Esophagus (tissue), 2 donors: ENCODE results near the gene SPATA18. TPM values are rescaled to one million over a fixed set of nuclear protein-coding genes. Genes with fewer than 3 reads are reported as not detected.
"Not testable (repeated sequence)": the region's sequence is repeated elsewhere in the genome, so short reads cannot be mapped to it uniquely, and the experiment has no call there.

Experiments
- H3K27ac ChIP-seq, 2 donors: one replicate each; pipeline ENCODE4 v1.5.1; 2013; ENCODE audit warnings: low read depth in 2 of 2, mild to moderate bottlenecking in 2 of 2, inconsistent platforms in 1 of 2, low read length in 1 of 2, moderate library complexity in 1 of 2
- H3K27me3 ChIP-seq, 2 donors: one replicate each; pipeline ENCODE4 v1.6.1; 2013; ENCODE audit warnings: low read length in 2 of 2, control low read depth in 1 of 2, mild to moderate bottlenecking in 1 of 2; ENCODE audit not compliant: insufficient read depth in 2 of 2, control insufficient read depth in 1 of 2
- H3K36me3 ChIP-seq, 2 donors: one replicate each; pipeline ENCODE4 v1.6.1; 2013; ENCODE audit warnings: low read length in 1 of 2; ENCODE audit not compliant: control insufficient read depth in 2 of 2, insufficient read depth in 2 of 2
- H3K4me1 ChIP-seq, 2 donors: one replicate each; pipeline ENCODE4 v1.6.1; 2013; ENCODE audit warnings: low read length in 1 of 2; ENCODE audit not compliant: control insufficient read depth in 2 of 2, insufficient read depth in 2 of 2
- H3K4me3 ChIP-seq, 2 donors: one replicate each; pipeline ENCODE4 v1.5.1; 2013; ENCODE audit warnings: low read length in 2 of 2, mild to moderate bottlenecking in 2 of 2, low read depth in 1 of 2, moderate library complexity in 1 of 2
- H3K9me3 ChIP-seq, 2 donors: one replicate each; pipeline ENCODE4 v1.6.1; 2013; ENCODE audit warnings: mild to moderate bottlenecking in 2 of 2, low read depth in 1 of 2, low read length in 1 of 2, moderate library complexity in 1 of 2; ENCODE audit not compliant: control insufficient read depth in 2 of 2, insufficient read depth in 1 of 2
- WGBS, 2 donors: extraction: QIAGEN DNeasy Blood & Tissue Kit; methylation state at CpG; one replicate each; pipeline ENCODE4 v1.1.7; 2013; 5-methylcytosine and 5-hydroxymethylcytosine counted together
- polyA plus RNA-seq, 2 donors: library from polyadenylated mRNA; stranded (reverse); fragments of 200-250 nt; gene quantifications; one replicate each; pipeline ENCODE4 v1.2.3, GENCODE V29; 2013
- donor health status: healthy with polysubstance abuse.
- donor health status: Bipolar disorder and iron deficiency.

Gene SPATA18
- polyA plus RNA-seq, 2 donors = 2.5 to 3.2 TPM

GRCh38 chr4:52111995-52112394 is 60.9 kb downstream of the SPATA18 start:
- Histone ChIP-seq H3K4me1 (no peaks in the 10 kb centered on the region), H3K9me3 (no peaks in the 10 kb centered on the region), H3K36me3 (no peaks in the 10 kb centered on the region), H3K27me3 (no peaks in the 10 kb centered on the region), H3K27ac (no peak overlapping the region), H3K4me3 (no peak overlapping the region)
- 58 to 63% methylated on average over 1 of the region's 1 CpG for WGBS, 2 donors

GRCh38 chr4:52112411-52112810 is 61.3 kb downstream of the SPATA18 start:
- Histone ChIP-seq H3K4me1 (no peaks in the 10 kb centered on the region), H3K27me3 (no peaks in the 10 kb centered on the region), H3K4me3 (no peak overlapping the region), H3K27ac (no peak overlapping the region), H3K9me3 (no peaks in the 10 kb centered on the region), H3K36me3 (no peaks in the 10 kb centered on the region)
- WGBS, 2 donors = 67 to 74% methylated on average over 1 of the region's 1 CpG

- no peak overlapping the region for H3K4me3 ChIP-seq
- no peaks in the 10 kb centered on the region for H3K9me3 ChIP-seq
- no peaks in the 10 kb centered on the region for H3K27me3 ChIP-seq
- no peak overlapping the region for H3K27ac ChIP-seq
- 70 to 73% methylated on average over 2 of the region's 2 CpGs for WGBS, 2 donors
- no peaks in the 10 kb centered on the region for H3K4me1 ChIP-seq
- H3K36me3 ChIP-seq = no peaks in the 10 kb centered on the region
Observed at GRCh38 chr4:52116641-52117040, 65.5 kb downstream of the SPATA18 start.

- no peaks in the 10 kb centered on the region for H3K4me1 ChIP-seq
- no peak overlapping the region for H3K4me3 ChIP-seq
- H3K27ac ChIP-seq = no peak overlapping the region
- WGBS, 2 donors = 63 to 69% methylated on average over 3 of the region's 3 CpGs
- H3K9me3 ChIP-seq = no peaks in the 10 kb centered on the region
- no peaks in the 10 kb centered on the region for H3K27me3 ChIP-seq
- H3K36me3 ChIP-seq = no peaks in the 10 kb centered on the region
Observed at GRCh38 chr4:52126226-52126625, 75.1 kb downstream of the SPATA18 start.

- no peak overlapping the region for H3K27ac ChIP-seq
- no peaks in the 10 kb centered on the region for H3K27me3 ChIP-seq
- no peaks in the 10 kb centered on the region for H3K4me1 ChIP-seq
- H3K4me3 ChIP-seq = no peak overlapping the region
- H3K9me3 ChIP-seq = no peaks in the 10 kb centered on the region
- H3K36me3 ChIP-seq = no peaks in the 10 kb centered on the region
- 65 to 73% methylated on average over 5 of the region's 5 CpGs for WGBS, 2 donors
Observed at GRCh38 chr4:52126966-52127365, 75.9 kb downstream of the SPATA18 start.

- Histone ChIP-seq H3K4me3 (no peak overlapping the region), H3K4me1 (no peaks in the 10 kb centered on the region), H3K27ac (no peak overlapping the region), H3K36me3 (no peaks in the 10 kb centered on the region), H3K27me3 (peaks cover 0 to 5% of the 10 kb centered on the region in 2 donors), H3K9me3 (no peaks in the 10 kb centered on the region)
- 63 to 68% methylated on average over 3 of the region's 3 CpGs for WGBS, 2 donors
Observed at GRCh38 chr4:52135171-52135570, 84.1 kb downstream of the SPATA18 start.

- 11 to 18% methylated on average over 1 of the region's 1 CpG for WGBS, 2 donors
- H3K27me3 ChIP-seq, H3K4me3 ChIP-seq, H3K9me3 ChIP-seq, H3K27ac ChIP-seq, H3K36me3 ChIP-seq, H3K4me1 ChIP-seq: not testable (repeated sequence)
Observed at GRCh38 chr4:52137152-52137551, 86.0 kb downstream of the SPATA18 start.

- Histone ChIP-seq H3K4me1 (no peaks in the 10 kb centered on the region), H3K36me3 (no peaks in the 10 kb centered on the region), H3K9me3 (no peaks in the 10 kb centered on the region), H3K27ac (no peak overlapping the region), H3K4me3 (no peak overlapping the region), H3K27me3 (no peaks in the 10 kb centered on the region)
- 47 to 51% methylated on average over 2 of the region's 2 CpGs for WGBS, 2 donors
Observed at GRCh38 chr4:52142816-52143215, 91.7 kb downstream of the SPATA18 start.

GRCh38 chr4:52143815-52144214 is 92.7 kb downstream of the SPATA18 start:
- Histone ChIP-seq H3K27me3 (no peaks in the 10 kb centered on the region), H3K27ac (no peak overlapping the region), H3K4me3 (no peak overlapping the region), H3K9me3 (no peaks in the 10 kb centered on the region), H3K36me3 (no peaks in the 10 kb centered on the region), H3K4me1 (no peaks in the 10 kb centered on the region)
- 70 to 76% methylated on average over 3 of the region's 3 CpGs for WGBS, 2 donors

- no peaks in the 10 kb centered on the region for H3K36me3 ChIP-seq
- H3K4me3 ChIP-seq = no peak overlapping the region
- WGBS, 2 donors = 65 to 73% methylated on average over 7 of the region's 7 CpGs
- no peak overlapping the region for H3K27ac ChIP-seq
- H3K4me1 ChIP-seq = no peaks in the 10 kb centered on the region
- H3K27me3 ChIP-seq = no peaks in the 10 kb centered on the region
- H3K9me3 ChIP-seq = no peaks in the 10 kb centered on the region
Observed at GRCh38 chr4:52144372-52144771, 93.3 kb downstream of the SPATA18 start.
